Stimulated activated CD8-positive, alpha-beta memory T cell treated with anti-CD3 and anti-CD28 coated beads, Interleukin-7, amount 100 ng/mL, for 24 hours (primary cell): ENCODE results near the gene AP5Z1.

ENCODE experiments used
- DNase-seq: peaks from one replicate; pipeline ENCODE4 v3.0.0-alpha.2; 2020; ENCODE audit warnings: low read depth

Gene AP5Z1

GRCh38 chr7:4745971-4746919 lies 29.2 kb upstream of the AP5Z1 start:
- no peak for DNase-seq

- DNase-seq = no peak
These were observed 28.4 kb upstream of the AP5Z1 start for GRCh38 chr7:4747013-4747412.

GRCh38 chr7:4747746-4748145 lies 27.7 kb upstream of the AP5Z1 start:
- no peak for DNase-seq

DNA sequence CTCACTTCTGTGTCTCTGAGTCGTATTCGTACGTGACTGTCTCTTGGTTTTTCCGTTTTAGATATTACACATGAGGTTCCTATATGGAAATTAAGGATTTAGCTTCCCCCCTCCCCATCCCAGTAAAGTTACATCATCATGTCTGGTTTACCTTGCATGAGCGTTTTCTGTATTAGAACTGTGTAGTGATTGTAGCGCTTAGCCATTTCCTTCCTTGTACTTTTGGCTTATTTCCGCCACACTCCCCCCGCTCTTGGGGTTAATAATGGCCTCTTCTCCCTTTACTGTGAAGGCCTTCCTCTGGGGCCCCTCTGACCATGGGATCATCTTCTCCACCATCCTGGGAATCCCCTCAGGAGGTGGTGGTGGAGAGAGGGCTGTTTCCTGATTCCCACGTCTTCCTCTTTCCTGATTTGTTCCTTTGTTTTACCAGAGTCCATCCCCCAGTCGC lies 27.2 kb upstream of the AP5Z1 start:
- no peak for DNase-seq

DNA sequence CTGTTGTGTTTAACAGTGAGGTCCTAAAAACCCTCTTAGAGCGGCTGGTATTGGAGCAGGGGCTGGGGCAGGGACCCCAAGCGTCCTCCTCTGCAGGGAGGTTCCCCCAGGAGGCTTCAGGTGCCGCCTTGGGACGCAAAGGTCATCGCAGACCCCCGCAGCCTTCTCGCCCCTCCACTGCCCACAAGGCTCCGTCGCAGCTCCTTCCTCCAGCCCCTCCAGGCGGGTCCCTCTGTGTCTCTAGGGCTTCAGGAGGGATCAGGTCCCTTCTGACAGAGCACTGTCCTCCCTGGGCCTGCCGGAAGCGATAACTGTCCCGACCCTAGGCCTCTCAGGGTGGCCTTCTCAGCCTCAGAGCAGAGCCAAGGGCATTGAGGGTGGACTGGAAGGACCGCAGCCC lies 26.1 kb upstream of the AP5Z1 start:
- no peak for DNase-seq

- DNase-seq = no peak
These were observed 25.6 kb upstream of the AP5Z1 start for GRCh38 chr7:4749798-4750197.

DNA sequence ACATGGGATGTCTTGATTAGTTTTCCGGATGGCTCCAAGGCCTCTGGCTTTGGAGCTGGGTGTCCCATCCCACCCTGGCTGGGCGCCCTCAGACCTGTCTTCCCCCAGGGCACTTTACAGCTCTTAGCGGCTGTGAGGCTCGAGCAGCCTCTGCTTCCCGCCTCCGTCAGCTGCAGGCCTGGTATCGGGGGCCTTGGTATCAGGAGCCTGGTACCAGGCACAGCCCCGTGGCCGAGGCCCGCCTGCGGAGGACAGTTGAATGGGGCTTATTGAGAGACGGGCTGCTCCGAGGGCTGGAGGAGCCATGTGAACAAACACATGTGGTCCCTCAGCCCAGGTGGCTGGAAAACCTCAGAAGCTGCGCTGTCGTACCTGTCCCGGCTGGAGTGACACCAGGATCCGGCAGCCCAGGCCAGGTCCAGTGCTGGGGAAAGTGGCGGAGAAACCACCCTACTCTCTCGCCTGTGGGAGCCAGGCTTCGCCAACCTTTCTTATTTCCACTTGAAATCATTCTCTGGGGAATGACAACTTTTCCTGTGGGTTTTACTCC lies 23.9 kb upstream of the AP5Z1 start:
- DNase-seq = no peak

- DNase-seq = peak; percentile 74
These were observed 21.6 kb upstream of the AP5Z1 start for GRCh38 chr7:4753598-4754432.

DNA sequence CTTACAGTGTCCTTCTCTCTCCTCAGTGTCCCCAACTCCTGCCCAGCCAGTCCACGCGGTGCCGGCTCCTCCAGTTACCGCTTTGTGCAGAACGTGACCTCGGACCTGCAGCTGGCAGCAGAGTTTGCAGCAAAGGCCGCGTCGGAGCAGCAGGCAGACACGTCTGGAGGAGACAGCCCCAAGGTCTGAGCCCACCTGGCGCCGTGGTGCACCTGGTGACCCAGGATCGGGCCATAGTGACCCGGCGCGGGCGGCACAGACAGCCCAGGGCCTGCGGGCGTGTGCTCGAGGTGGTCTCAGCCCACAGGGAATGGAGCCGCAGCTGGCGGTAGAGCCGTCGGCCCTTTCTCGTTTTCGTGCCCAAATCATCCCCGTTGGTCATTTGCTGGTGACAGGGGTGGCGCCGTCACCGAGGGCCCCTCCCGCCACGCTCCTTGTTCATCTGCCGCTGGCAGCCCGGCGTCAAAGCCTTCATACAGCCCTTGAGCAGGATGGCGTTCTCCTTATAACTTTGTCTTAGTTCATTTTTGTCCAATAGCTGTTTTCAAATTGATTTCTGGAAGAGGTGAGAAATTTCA lies 20.9 kb upstream of the AP5Z1 start:
- no peak for DNase-seq

GRCh38 chr7:4755045-4755444 lies 20.4 kb upstream of the AP5Z1 start:
- DNase-seq = no peak

DNA sequence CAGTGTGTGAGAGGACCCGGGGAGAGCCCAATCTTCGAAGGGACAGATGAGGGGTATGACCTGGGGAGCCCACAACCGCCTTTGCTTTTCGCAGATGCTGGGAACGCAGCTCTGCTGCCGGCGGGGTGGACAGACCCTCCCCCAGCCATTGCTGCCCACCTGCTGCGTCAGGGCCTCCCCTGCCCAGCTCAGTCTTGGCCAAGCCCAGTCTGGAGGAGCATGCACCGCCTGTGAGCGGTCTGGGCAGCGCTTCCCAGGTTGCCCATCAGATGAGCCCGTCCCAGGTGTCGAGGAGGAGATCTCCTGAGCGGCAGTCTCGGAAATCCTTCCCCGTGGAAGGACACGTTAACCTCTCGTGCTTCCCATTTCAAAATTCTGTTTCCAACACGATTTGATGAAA lies 17.3 kb upstream of the AP5Z1 start:
- no peak for DNase-seq

DNA sequence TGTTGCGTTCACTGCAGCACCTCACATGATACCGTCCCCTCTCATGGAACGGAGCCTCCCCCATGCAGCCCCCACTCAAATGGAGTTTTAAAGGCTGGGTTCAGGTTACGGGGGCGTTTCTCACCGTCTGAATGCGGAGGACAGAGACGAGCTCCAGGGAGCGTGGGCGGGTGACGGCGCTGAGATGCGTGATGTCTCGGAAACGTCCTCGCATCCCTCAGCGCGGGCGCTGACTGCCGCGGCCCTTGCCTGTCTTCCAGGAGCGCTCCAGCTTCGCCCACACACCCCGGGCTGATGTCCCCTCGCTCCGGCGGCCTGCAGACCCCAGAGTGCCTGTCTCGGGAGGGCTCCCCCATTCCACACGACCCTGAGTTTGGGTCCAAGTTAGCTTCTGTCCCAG lies 16.6 kb upstream of the AP5Z1 start:
- DNase-seq = no peak

GRCh38 chr7:4759211-4759610 lies 16.2 kb upstream of the AP5Z1 start:
- no peak for DNase-seq

DNA sequence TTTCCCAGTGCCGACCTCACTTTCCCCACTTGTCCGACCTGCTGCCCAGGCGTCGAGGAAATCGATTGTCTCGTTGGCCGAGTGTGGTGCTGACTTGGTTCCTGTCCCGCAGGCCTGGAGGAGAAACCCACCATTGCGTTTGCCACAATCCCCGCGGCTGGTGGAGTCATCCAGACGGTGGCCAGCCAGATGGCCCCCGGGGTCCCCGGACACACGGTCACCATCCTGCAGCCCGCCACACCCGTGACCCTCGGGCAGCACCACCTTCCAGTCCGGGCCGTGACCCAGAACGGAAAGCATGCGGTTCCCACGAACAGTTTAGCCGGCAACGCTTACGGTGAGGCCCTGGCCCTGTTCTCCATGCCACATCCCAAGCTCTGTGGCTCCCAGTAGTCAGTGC lies 14.5 kb upstream of the AP5Z1 start:
- DNase-seq = no peak

DNA sequence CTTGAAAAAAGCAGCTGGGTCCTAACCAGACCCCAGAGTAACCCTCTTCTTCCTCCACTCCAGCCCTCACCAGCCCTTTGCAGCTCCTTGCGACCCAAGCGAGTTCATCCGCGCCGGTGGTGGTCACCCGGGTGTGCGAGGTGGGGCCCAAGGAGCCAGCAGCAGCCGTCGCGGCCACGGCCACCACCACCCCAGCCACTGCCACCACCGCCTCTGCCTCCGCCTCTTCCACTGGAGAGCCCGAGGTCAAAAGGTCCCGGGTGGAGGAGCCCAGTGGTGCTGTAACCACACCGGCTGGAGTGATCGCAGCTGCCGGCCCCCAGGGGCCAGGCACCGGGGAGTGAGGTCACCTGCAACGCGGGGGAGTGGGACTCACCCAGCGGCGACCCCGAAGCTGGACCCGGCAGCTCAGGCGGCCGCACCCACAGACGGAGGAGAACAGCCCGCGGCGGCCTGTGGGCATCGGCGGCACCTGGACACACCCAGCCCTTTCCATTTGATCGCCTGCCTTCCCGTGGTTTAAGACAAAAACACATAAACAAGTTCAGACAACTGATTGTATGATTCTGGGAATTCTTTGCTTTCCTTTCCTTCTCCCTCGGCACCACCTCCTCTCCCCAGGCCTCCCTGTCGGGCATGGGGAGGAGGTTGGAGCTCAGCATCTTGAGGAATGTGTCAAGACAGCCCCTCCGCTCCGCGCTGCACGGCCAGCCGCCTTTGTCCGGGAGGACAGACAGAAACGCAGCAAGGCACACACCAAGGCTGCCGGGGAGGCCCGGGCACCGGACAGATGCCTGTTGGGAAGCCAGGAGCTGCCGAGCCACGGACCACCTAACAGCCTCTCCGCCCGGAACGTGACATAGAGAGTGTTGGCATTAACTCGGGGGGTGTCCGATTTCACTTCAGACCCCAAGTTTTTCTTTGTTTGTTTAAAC lies 13.0 kb upstream of the AP5Z1 start:
- no peak for DNase-seq

DNA sequence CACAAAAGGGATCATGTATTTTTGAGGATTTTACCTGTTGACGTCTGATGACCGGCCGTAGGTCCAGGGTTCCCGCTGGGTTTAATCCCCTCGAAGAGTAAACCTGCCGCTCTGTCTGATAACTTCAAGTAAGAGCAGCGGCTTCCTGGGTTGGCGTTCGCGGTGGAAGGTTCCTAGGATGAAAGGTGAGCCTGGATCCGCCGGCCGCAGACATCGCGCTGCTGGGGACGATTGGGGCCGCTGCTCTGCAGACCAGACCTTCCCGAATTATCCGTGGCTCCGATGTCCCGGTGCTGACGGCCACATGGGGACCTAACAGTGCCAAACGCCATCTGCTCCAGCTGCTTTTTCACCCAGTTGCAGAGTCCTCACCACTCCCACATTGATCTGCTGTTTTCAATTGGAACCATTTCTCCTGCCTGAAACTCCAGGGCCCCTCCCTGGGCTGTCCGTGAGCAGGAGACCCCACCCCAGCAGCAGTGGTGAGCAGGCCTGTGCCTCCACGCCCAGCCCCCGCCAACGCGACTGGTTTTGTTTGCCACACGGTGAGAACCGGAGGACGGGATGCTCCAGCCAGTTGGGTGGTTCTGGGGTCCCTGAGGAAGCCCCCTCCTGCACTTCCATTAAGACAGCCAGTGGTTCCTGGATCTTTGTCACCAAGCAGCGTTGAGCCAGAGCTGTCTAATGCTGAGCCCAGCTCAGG lies 12.2 kb upstream of the AP5Z1 start:
- DNase-seq = no peak

- DNase-seq = no peak
These were observed 11.6 kb upstream of the AP5Z1 start for GRCh38 chr7:4763794-4764185.

GRCh38 chr7:4764402-4765007 lies 10.9 kb upstream of the AP5Z1 start:
- DNase-seq = no peak

- no peak for DNase-seq
These were observed 9.5 kb upstream of the AP5Z1 start for GRCh38 chr7:4765776-4766490.
